ENCODE results near the gene MPG. TPM values are rescaled to one million over a fixed set of nuclear protein-coding genes. Genes with fewer than 3 reads are reported as not detected.

Gene MPG
- total RNA-seq, 1 donor from 2014 or later: 61.1 TPM

- no peaks in the 10 kb centered on the region for H3K4me1 Mint-ChIP-seq (ENCODE audit: low read depth)
- no peak for DNase-seq (ENCODE audit: low spot score)
- peaks cover 8% of the 10 kb centered on the region for H3K36me3 Mint-ChIP-seq (ENCODE audit: low read depth)
- TF ChIP-seq CTCF (IDR thresholded peaks at IDR 0.05): no peak
- H3K27ac Mint-ChIP-seq (ENCODE audit: unreplicated experiment): no peak overlapping the region
- H3K4me3 Mint-ChIP-seq (ENCODE audit: unreplicated experiment): no peak overlapping the region
- H3K9me3 Mint-ChIP-seq (ENCODE audit: low read depth): no peaks in the 10 kb centered on the region
- no peaks in the 10 kb centered on the region for H3K27me3 Mint-ChIP-seq (ENCODE audit: low read depth)
These were observed 38.8 kb upstream of the MPG start for GRCh38 chr16:38941-39892.

DNA sequence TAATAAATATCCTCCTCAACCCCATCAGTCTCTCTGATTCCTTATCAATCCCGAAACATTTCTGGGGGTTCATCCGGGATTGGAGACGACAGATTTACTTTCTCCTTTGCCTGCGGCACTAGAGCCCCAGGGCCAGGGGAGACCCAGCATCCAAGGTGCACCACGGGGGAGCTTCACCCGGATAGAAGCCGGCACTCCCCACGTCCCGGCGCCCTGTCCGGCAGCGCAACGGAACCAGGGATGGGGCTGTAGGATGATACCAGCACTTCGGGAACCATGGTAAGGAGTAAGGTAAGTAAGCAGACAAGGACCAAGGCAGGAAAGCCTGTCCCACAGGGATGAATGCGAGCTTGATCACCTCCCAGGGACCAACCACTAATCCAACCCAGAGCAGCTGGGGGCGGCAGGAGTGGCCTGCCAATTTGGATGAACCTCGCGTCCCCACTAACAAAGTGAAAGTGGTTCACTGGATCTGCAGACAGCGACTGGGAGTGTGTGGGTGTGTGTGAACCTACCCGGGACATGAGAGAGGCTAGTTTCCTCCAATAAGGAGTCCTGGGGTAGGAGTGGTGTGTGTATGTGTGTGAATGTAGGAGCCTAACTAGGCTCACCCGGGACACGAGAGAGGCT, 36.5 kb upstream of the MPG start:
- H3K36me3 Mint-ChIP-seq (ENCODE audit: low read depth): peaks cover 10% of the 10 kb centered on the region
- no peak for TF ChIP-seq CTCF (IDR thresholded peaks at IDR 0.05)
- H3K9me3 Mint-ChIP-seq (ENCODE audit: low read depth): no peaks in the 10 kb centered on the region
- no peak overlapping the region for H3K4me3 Mint-ChIP-seq (ENCODE audit: unreplicated experiment)
- no peaks in the 10 kb centered on the region for H3K4me1 Mint-ChIP-seq (ENCODE audit: low read depth)
- no peak overlapping the region for H3K27ac Mint-ChIP-seq (ENCODE audit: unreplicated experiment)
- H3K27me3 Mint-ChIP-seq (ENCODE audit: low read depth): no peaks in the 10 kb centered on the region
- DNase-seq (ENCODE audit: low spot score): no peak

DNA sequence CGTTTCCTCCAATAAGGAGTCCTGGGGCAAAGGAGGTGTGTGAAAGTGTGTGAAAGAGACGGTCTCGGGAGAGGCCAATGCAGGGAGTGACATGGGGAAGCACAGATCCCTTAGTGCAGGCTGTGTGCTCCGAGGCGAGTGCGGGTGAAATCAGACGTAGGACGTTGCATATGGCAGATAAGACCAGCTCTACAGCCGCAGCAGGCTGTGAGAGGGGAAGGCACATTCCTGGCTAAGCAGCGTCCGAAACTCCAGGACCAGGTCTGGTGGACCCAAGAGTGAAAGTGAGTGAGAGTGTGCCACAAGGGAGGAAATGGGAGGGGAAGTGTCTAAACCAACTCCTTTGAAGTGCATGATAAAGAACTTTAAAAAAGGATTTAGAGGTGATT, 36.0 kb upstream of the MPG start:
- no peak overlapping the region for H3K27ac Mint-ChIP-seq (ENCODE audit: unreplicated experiment)
- DNase-seq (ENCODE audit: low spot score): no peak
- H3K4me1 Mint-ChIP-seq (ENCODE audit: low read depth): no peaks in the 10 kb centered on the region
- H3K4me3 Mint-ChIP-seq (ENCODE audit: unreplicated experiment): no peak overlapping the region
- H3K9me3 Mint-ChIP-seq (ENCODE audit: low read depth): no peaks in the 10 kb centered on the region
- no peak for TF ChIP-seq CTCF (IDR thresholded peaks at IDR 0.05)
- peaks cover 10% of the 10 kb centered on the region for H3K36me3 Mint-ChIP-seq (ENCODE audit: low read depth)
- no peaks in the 10 kb centered on the region for H3K27me3 Mint-ChIP-seq (ENCODE audit: low read depth)

GRCh38 chr16:42691-43090, 35.3 kb upstream of the MPG start:
- TF ChIP-seq CTCF (IDR thresholded peaks at IDR 0.05): no peak
- H3K4me3 Mint-ChIP-seq (ENCODE audit: unreplicated experiment): no peak overlapping the region
- H3K27me3 Mint-ChIP-seq (ENCODE audit: low read depth): no peaks in the 10 kb centered on the region
- H3K27ac Mint-ChIP-seq (ENCODE audit: unreplicated experiment): no peak overlapping the region
- H3K4me1 Mint-ChIP-seq (ENCODE audit: low read depth): no peaks in the 10 kb centered on the region
- no peak for DNase-seq (ENCODE audit: low spot score)
- peaks cover 11% of the 10 kb centered on the region for H3K36me3 Mint-ChIP-seq (ENCODE audit: low read depth)
- H3K9me3 Mint-ChIP-seq (ENCODE audit: low read depth): no peaks in the 10 kb centered on the region

- peaks cover 11% of the 10 kb centered on the region for H3K36me3 Mint-ChIP-seq (ENCODE audit: low read depth)
These were observed 34.7 kb upstream of the MPG start for GRCh38 chr16:43294-43693.

More at GRCh38 chr16:43294-43693, 34.7 kb upstream of the MPG start:
- H3K4me1 Mint-ChIP-seq (ENCODE audit: low read depth): no peaks in the 10 kb centered on the region
- no peaks in the 10 kb centered on the region for H3K27me3 Mint-ChIP-seq (ENCODE audit: low read depth)
- no peak overlapping the region for H3K4me3 Mint-ChIP-seq (ENCODE audit: unreplicated experiment)
- no peak for DNase-seq (ENCODE audit: low spot score)
- no peak for TF ChIP-seq CTCF (IDR thresholded peaks at IDR 0.05)
- no peak overlapping the region for H3K27ac Mint-ChIP-seq (ENCODE audit: unreplicated experiment)
- no peaks in the 10 kb centered on the region for H3K9me3 Mint-ChIP-seq (ENCODE audit: low read depth)
